ENCODE data around the gene FOXK1.

The FOXK1 gene

DNA sequence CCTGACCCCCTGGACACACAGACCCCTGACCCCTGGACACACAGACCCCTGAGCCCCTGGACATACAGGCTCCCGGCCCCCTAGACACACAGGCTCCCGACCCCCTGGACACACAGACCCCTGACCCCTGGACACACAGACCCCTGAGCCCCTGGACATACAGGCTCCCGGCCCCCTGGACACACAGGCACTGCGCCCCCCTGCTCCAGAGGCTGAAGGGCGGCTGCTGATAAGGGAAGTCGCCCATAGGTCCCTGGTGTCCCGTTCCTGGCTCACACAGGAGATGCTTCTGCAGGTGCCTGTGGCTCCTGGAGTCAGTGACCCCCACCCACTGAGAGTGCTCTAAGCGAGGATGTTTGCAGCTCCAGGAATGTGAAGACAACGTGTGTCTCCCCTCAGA, 89.6 kb downstream of the FOXK1 start:
- H3K27ac ChIP-seq (ENCODE audit: low read length): no peak overlapping the region
- H4K20me1 ChIP-seq (ENCODE audit: insufficient read depth, low read length): no peaks in the 10 kb centered on the region
- peaks cover 11% of the 10 kb centered on the region for H3K79me2 ChIP-seq (ENCODE audit: low read length)
- no peak overlapping the region for H3K4me2 ChIP-seq (ENCODE audit: low read length)
- H3K4me1 ChIP-seq (ENCODE audit: low read length): peaks cover 7% of the 10 kb centered on the region; the same call in 1 of the 2 replicates
- TF ChIP-seq, protein P1, sequence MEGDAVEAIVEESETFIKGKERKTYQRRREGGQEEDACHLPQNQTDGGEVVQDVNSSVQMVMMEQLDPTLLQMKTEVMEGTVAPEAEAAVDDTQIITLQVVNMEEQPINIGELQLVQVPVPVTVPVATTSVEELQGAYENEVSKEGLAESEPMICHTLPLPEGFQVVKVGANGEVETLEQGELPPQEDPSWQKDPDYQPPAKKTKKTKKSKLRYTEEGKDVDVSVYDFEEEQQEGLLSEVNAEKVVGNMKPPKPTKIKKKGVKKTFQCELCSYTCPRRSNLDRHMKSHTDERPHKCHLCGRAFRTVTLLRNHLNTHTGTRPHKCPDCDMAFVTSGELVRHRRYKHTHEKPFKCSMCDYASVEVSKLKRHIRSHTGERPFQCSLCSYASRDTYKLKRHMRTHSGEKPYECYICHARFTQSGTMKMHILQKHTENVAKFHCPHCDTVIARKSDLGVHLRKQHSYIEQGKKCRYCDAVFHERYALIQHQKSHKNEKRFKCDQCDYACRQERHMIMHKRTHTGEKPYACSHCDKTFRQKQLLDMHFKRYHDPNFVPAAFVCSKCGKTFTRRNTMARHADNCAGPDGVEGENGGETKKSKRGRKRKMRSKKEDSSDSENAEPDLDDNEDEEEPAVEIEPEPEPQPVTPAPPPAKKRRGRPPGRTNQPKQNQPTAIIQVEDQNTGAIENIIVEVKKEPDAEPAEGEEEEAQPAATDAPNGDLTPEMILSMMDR (IDR thresholded peaks at IDR 0.05; ENCODE audit: low read depth, low read length): no peak
- TF ChIP-seq EZH2phosphoT487 (IDR thresholded peaks at IDR 0.05; ENCODE audit: low read depth): no peak
- H2AFZ ChIP-seq (ENCODE audit: low read depth, low read length): no peak overlapping the region
- H3K27me3 ChIP-seq (ENCODE audit: low read depth, low read length): no peaks in the 10 kb centered on the region
- no peak overlapping the region for H3K9ac ChIP-seq (ENCODE audit: low read length)
- H3K36me3 ChIP-seq (replicated peaks; ENCODE audit: low read depth, low read length): no peaks in the 10 kb centered on the region
- no peaks in the 10 kb centered on the region for H3K9me3 ChIP-seq (ENCODE audit: insufficient read depth, low read length)
- H3K4me3 ChIP-seq (ENCODE audit: low read length): no peak overlapping the region

DNA sequence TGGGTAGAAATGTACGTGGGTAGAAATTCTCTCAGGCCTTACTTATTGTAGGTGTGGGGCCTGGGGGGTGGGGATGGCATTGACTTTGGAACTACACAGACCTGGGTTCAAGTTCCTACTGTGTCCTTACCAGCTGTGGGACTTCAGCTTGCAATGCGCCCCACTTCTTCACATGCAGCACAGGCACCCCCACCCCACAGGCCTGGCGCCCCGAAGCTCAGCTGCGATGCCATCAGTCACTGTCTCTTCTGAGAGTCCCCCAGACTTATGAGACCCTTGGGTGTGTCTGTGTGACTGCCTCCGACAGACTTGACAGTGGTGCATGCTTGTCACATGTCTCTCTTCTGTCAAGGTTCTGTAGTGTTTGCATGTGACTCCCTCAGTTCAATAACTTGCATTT, 90.2 kb downstream of the FOXK1 start:
- Histone ChIP-seq H2AFZ (ENCODE audit: low read depth, low read length) (no peak overlapping the region), H3K79me2 (ENCODE audit: low read length) (peaks cover 15% of the 10 kb centered on the region), H3K4me3 (ENCODE audit: low read length) (no peak overlapping the region), H3K27ac (ENCODE audit: low read length) (no peak overlapping the region), H4K20me1 (ENCODE audit: insufficient read depth, low read length) (no peaks in the 10 kb centered on the region), H3K4me1 (ENCODE audit: low read length) (peaks cover 7% of the 10 kb centered on the region; the same call in 1 of the 2 replicates), H3K27me3 (ENCODE audit: low read depth, low read length) (no peaks in the 10 kb centered on the region), H3K36me3 (replicated peaks; ENCODE audit: low read depth, low read length) (no peaks in the 10 kb centered on the region), H3K9ac (ENCODE audit: low read length) (no peak overlapping the region), H3K9me3 (ENCODE audit: insufficient read depth, low read length) (no peaks in the 10 kb centered on the region), H3K4me2 (ENCODE audit: low read length) (no peak overlapping the region)
- TF ChIP-seq, protein P1 (IDR thresholded peaks at IDR 0.05; ENCODE audit: low read depth, low read length): no peak
- no peak for TF ChIP-seq EZH2phosphoT487 (IDR thresholded peaks at IDR 0.05; ENCODE audit: low read depth)

DNA sequence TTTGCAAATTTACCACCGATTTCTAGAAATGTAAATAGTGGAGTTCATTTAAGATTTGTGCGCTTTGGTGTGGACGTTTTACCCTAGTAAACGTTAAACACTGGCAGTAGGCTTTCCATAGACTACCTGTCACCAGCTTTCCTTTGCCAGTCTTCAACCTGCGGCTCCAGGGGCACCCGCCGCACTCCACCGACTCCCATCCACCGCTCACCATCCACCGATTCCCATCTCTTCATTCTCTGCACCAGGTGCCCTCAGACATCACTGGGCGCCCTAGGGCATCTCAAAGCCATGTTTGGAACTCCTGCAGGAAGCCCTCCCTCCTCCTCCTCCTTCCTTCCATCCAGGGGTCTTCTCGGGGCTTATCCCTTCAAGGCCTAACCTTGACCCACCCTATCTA, 91.9 kb downstream of the FOXK1 start:
- Histone ChIP-seq H3K27me3 (ENCODE audit: low read depth, low read length) (no peaks in the 10 kb centered on the region), H3K27ac (ENCODE audit: low read length) (no peak overlapping the region), H4K20me1 (ENCODE audit: insufficient read depth, low read length) (no peaks in the 10 kb centered on the region), H3K79me2 (ENCODE audit: low read length) (peaks cover 25% of the 10 kb centered on the region), H3K36me3 (replicated peaks; ENCODE audit: low read depth, low read length) (no peaks in the 10 kb centered on the region), H3K9me3 (ENCODE audit: insufficient read depth, low read length) (no peaks in the 10 kb centered on the region), H3K4me3 (ENCODE audit: low read length) (peak overlapping the region; percentile 97; the same call in 1 of the 2 replicates), H2AFZ (ENCODE audit: low read depth, low read length) (no peak overlapping the region), H3K9ac (ENCODE audit: low read length) (no peak overlapping the region), H3K4me1 (ENCODE audit: low read length) (peaks cover 7% of the 10 kb centered on the region; the same call in 1 of the 2 replicates), H3K4me2 (ENCODE audit: low read length) (peak overlapping the region; percentile 80)
- TF ChIP-seq, protein P1 (IDR thresholded peaks at IDR 0.05; ENCODE audit: low read depth, low read length): no peak
- TF ChIP-seq EZH2phosphoT487 (IDR thresholded peaks at IDR 0.05; ENCODE audit: low read depth): no peak

DNA sequence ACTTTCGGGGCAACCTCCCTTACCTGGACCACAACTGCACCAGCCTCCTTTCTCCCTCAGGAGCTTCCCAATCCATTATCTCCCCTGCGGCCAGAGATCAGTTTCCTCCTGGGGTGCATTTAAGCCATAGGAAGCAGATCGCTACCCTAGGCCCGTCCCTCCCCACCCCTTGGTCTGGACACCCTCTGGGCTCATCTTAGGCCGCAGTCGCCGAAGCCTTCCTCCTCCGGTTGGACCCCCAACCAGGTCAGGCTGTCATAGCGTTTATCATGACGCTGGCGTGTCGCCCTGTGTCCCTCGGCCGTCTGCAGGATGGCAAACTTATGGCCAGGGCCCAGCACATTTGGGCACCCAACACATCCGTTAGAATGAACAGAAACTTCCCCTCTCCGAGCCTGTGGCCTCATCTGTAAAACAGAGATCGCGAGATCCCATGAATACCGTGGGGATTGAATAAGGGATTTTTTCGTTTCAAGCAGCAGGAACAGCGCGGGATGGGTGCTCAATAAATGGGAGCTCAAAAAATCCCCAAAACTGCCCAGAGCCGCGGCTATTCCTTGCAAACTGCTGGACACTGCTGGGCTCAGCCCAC, 92.7 kb downstream of the FOXK1 start:
- Histone ChIP-seq H2AFZ (ENCODE audit: low read depth, low read length) (peak overlapping the region; percentile 84; the same call in 1 of the 2 replicates), H4K20me1 (ENCODE audit: insufficient read depth, low read length) (no peaks in the 10 kb centered on the region), H3K4me3 (ENCODE audit: low read length) (peak overlapping the region; percentile 97), H3K9ac (ENCODE audit: low read length) (peak overlapping the region; percentile 92), H3K4me1 (ENCODE audit: low read length) (peaks cover 7% of the 10 kb centered on the region; the same call in 1 of the 2 replicates), H3K27me3 (ENCODE audit: low read depth, low read length) (no peaks in the 10 kb centered on the region), H3K4me2 (ENCODE audit: low read length) (peak overlapping the region; percentile 80), H3K27ac (ENCODE audit: low read length) (peak overlapping the region; percentile 82), H3K79me2 (ENCODE audit: low read length) (peaks cover 25% of the 10 kb centered on the region), H3K36me3 (replicated peaks; ENCODE audit: low read depth, low read length) (no peaks in the 10 kb centered on the region), H3K9me3 (ENCODE audit: insufficient read depth, low read length) (no peaks in the 10 kb centered on the region)
- TF ChIP-seq, protein P1 (IDR thresholded peaks at IDR 0.05; ENCODE audit: low read depth, low read length): no peak
- TF ChIP-seq EZH2phosphoT487 (IDR thresholded peaks at IDR 0.05; ENCODE audit: low read depth): no peak
